ENCODE data around the gene MIER2. TPM values are rescaled to one million over a fixed set of nuclear protein-coding genes. Genes with fewer than 3 reads are reported as not detected.
A peak's percentile ranks its signal among the peaks of the same experiment; 100 is the strongest.

Gene MIER2
- total RNA-seq, 1 donor: 14.8 TPM

- H3K4me1 ChIP-seq (ENCODE audit: insufficient read depth, low read length): no peaks in the 10 kb centered on the region
- H3K36me3 ChIP-seq (ENCODE audit: insufficient read depth, low read length): no peaks in the 10 kb centered on the region
- no peak overlapping the region for H3K4me2 ChIP-seq (ENCODE audit: insufficient read depth, low read length)
- TF ChIP-seq CTCF (IDR thresholded peaks at IDR 0.05; ENCODE audit: extremely low read depth, low read depth, low read length): no peak
- no peaks in the 10 kb centered on the region for H3K79me2 ChIP-seq (ENCODE audit: insufficient read depth, low read length)
- H3K27me3 ChIP-seq (ENCODE audit: insufficient read depth, low read length): peaks cover 30% of the 10 kb centered on the region
- H4K20me1 ChIP-seq (ENCODE audit: insufficient read depth, low read length): no peaks in the 10 kb centered on the region
- H3K27ac ChIP-seq (ENCODE audit: low read depth, low read length): no peak overlapping the region
- peak; percentile 44 for DNase-seq (ENCODE audit: insufficient read length, low spot score, missing footprints)
- H3K4me3 ChIP-seq (ENCODE audit: insufficient read depth, low read length): no peak overlapping the region
- H3K9me3 ChIP-seq (ENCODE audit: low read depth, low read length): no peaks in the 10 kb centered on the region
- H2AFZ ChIP-seq (ENCODE audit: low read length): no peak overlapping the region
These were observed 22.4 kb upstream of the MIER2 start for GRCh38 chr19:366951-367350.

GRCh38 chr19:366205-366783 lies 21.7 kb upstream of the MIER2 start:
- Histone ChIP-seq H3K79me2 (ENCODE audit: insufficient read depth, low read length) (no peaks in the 10 kb centered on the region), H2AFZ (ENCODE audit: low read length) (no peak overlapping the region)

GRCh38 chr19:364496-365287 lies 20.1 kb upstream of the MIER2 start:
- Histone ChIP-seq H3K4me1 (ENCODE audit: insufficient read depth, low read length) (no peaks in the 10 kb centered on the region), H3K9me3 (ENCODE audit: low read depth, low read length) (no peaks in the 10 kb centered on the region), H3K79me2 (ENCODE audit: insufficient read depth, low read length) (no peaks in the 10 kb centered on the region), H3K4me2 (ENCODE audit: insufficient read depth, low read length) (no peak overlapping the region), H3K27me3 (ENCODE audit: insufficient read depth, low read length) (peaks cover 22% of the 10 kb centered on the region), H4K20me1 (ENCODE audit: insufficient read depth, low read length) (no peaks in the 10 kb centered on the region), H3K4me3 (ENCODE audit: insufficient read depth, low read length) (no peak overlapping the region), H3K27ac (ENCODE audit: low read depth, low read length) (no peak overlapping the region), H3K36me3 (ENCODE audit: insufficient read depth, low read length) (no peaks in the 10 kb centered on the region), H2AFZ (ENCODE audit: low read length) (no peak overlapping the region)
- DNase-seq (ENCODE audit: insufficient read length, low spot score, missing footprints): peak; percentile 46
- no peak for TF ChIP-seq CTCF (IDR thresholded peaks at IDR 0.05; ENCODE audit: extremely low read depth, low read depth, low read length)

More at GRCh38 chr19:366205-366783, 21.7 kb upstream of the MIER2 start:
- H3K4me2 ChIP-seq (ENCODE audit: insufficient read depth, low read length): no peak overlapping the region
- no peaks in the 10 kb centered on the region for H3K9me3 ChIP-seq (ENCODE audit: low read depth, low read length)
- H3K27ac ChIP-seq (ENCODE audit: low read depth, low read length): no peak overlapping the region
- no peak for TF ChIP-seq CTCF (IDR thresholded peaks at IDR 0.05; ENCODE audit: extremely low read depth, low read depth, low read length)
- H3K36me3 ChIP-seq (ENCODE audit: insufficient read depth, low read length): no peaks in the 10 kb centered on the region
- DNase-seq (ENCODE audit: insufficient read length, low spot score, missing footprints): peak; percentile 81
- no peaks in the 10 kb centered on the region for H3K4me1 ChIP-seq (ENCODE audit: insufficient read depth, low read length)
- no peaks in the 10 kb centered on the region for H4K20me1 ChIP-seq (ENCODE audit: insufficient read depth, low read length)
- H3K27me3 ChIP-seq (ENCODE audit: insufficient read depth, low read length): peaks cover 24% of the 10 kb centered on the region
- H3K4me3 ChIP-seq (ENCODE audit: insufficient read depth, low read length): no peak overlapping the region

GRCh38 chr19:362683-363082 lies 18.1 kb upstream of the MIER2 start:
- DNase-seq (ENCODE audit: insufficient read length, low spot score, missing footprints): no peak
- H4K20me1 ChIP-seq (ENCODE audit: insufficient read depth, low read length): no peaks in the 10 kb centered on the region
- no peaks in the 10 kb centered on the region for H3K79me2 ChIP-seq (ENCODE audit: insufficient read depth, low read length)
- H3K4me2 ChIP-seq (ENCODE audit: insufficient read depth, low read length): no peak overlapping the region
- no peak overlapping the region for H3K4me3 ChIP-seq (ENCODE audit: insufficient read depth, low read length)
- no peak overlapping the region for H3K27ac ChIP-seq (ENCODE audit: low read depth, low read length)
- no peak overlapping the region for H2AFZ ChIP-seq (ENCODE audit: low read length)
- H3K27me3 ChIP-seq (ENCODE audit: insufficient read depth, low read length): peaks cover 5% of the 10 kb centered on the region
- H3K9me3 ChIP-seq (ENCODE audit: low read depth, low read length): no peaks in the 10 kb centered on the region
- H3K36me3 ChIP-seq (ENCODE audit: insufficient read depth, low read length): no peaks in the 10 kb centered on the region
- TF ChIP-seq CTCF (IDR thresholded peaks at IDR 0.05; ENCODE audit: extremely low read depth, low read depth, low read length): no peak
- no peaks in the 10 kb centered on the region for H3K4me1 ChIP-seq (ENCODE audit: insufficient read depth, low read length)
